Measurements from ENCODE around the gene CHSY1. TPM values are rescaled to one million over a fixed set of nuclear protein-coding genes. Genes with fewer than 3 reads are reported as not detected.

Gene CHSY1
- total and polyA plus RNA-seq, 7 experiments from 2014 or later: 0.78 to 47.0 (median 8.9) TPM

- Mint-ChIP-seq H3K4me1 (peaks cover 16 to 30% (median 18%) of the 10 kb centered on the region in 7 donors), H3K36me3 (peaks cover 13 to 46% (median 23%) of the 10 kb centered on the region in 5 donors), H3K4me3 (no peak overlapping the region), H3K27ac (no peak overlapping the region), H3K9me3 (peaks cover 0 to 3% (median 0%) of the 10 kb centered on the region in 11 donors), H3K27me3 (no peaks in the 10 kb centered on the region)
- POLR2A ChIA-PET: no interaction called here
- Histone ChIP-seq H3K9me3 (ENCODE audit: control insufficient read depth in 2 of 3, low read length in 3 of 3) (no peaks in the 10 kb centered on the region), H3K27me3 (ENCODE audit: control insufficient read depth in 2 of 2, insufficient read depth in 2 of 2, low read length in 2 of 2) (no peaks in the 10 kb centered on the region), H3K27ac (ENCODE audit: low read depth, low read length) (no peak overlapping the region), H3K4me1 (ENCODE audit: control insufficient read depth in 2 of 2, insufficient read depth in 2 of 2, low read length in 2 of 2) (peaks cover 6 to 17% of the 10 kb centered on the region in 2 donors), H3K36me3 (ENCODE audit: control insufficient read depth in 2 of 3, insufficient read depth in 3 of 3, low read length in 3 of 3) (peaks cover 21 to 62% (median 41%) of the 10 kb centered on the region in 3 experiments), H3K4me3 (ENCODE audit: low read length) (no peak overlapping the region)
- ATAC-seq: no peak
- CTCF ChIA-PET: no interaction called here
- no peak for DNase-seq
- intact Hi-C loops (cut with micrococcal nuclease): loop anchor here in 1 of 2 donors (10.0 kb wide), 1 partner anchor 348 kb away; no protein-coding TSS in a partner anchor
Measured at GRCh38 chr15:101272584-101272983, 20.7 kb upstream of the CHSY1 start.

DNA sequence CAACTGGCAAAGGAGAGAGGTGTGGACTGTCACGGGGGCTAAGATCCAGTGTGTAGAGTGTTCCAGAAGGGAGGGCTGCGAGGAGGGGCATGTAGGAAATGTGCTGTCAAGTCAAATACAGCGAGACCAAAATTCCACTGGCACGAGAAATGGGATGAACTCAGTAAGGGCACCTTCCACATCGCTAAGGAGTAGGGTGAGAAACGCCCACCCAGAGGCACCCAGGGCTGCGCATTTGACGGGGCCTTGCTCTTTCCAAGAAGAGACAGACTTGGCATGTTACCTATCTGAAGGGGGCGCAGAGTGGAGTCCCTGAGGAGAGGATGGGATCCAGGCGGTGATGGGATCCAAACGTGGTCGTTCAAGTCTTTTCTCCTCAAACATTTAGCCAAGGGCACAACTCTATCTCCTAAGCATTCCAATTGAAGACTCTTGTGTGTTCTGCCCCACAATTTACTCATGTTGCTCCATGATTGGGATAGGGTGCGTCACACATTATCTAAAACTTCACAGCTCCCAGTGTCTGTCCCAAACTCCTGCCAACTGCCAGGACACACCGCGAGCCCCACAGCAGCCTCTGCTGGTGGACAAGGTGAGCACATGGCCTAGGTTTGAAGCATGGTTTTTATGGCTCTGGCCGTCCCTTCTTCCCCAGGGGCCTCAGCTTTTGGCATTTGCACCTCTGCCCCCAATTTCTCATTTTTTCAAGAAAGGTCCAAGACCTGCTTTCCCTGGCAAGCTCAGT, 17.8 kb upstream of the CHSY1 start:
- CTCF ChIA-PET: no interaction called here
- H3K4me3 Mint-ChIP-seq: no peak overlapping the region
- H3K27ac ChIP-seq (ENCODE audit: low read depth, low read length): no peak overlapping the region
- no peaks in the 10 kb centered on the region for H3K27me3 ChIP-seq (ENCODE audit: control insufficient read depth in 2 of 2, insufficient read depth in 2 of 2, low read length in 2 of 2)
- no peaks in the 10 kb centered on the region for H3K9me3 Mint-ChIP-seq
- H3K4me3 ChIP-seq (ENCODE audit: low read length): no peak overlapping the region
- POLR2A ChIA-PET: interaction anchor here (2.2 kb wide), 1 partner anchor 20 kb away, joined by 4 read pairs; no protein-coding TSS in a partner anchor
- peaks cover 0 to 13% (median 5%) of the 10 kb centered on the region in 7 donors for H3K4me1 Mint-ChIP-seq
- ATAC-seq (no peak), DNase-seq (no peak)
- H3K9me3 ChIP-seq (ENCODE audit: control insufficient read depth in 2 of 3, low read length in 3 of 3): no peaks in the 10 kb centered on the region
- H3K36me3 Mint-ChIP-seq: peaks cover 12 to 41% (median 19%) of the 10 kb centered on the region in 5 donors
- H3K36me3 ChIP-seq (ENCODE audit: control insufficient read depth in 2 of 3, insufficient read depth in 3 of 3, low read length in 3 of 3): peaks cover 21 to 53% (median 30%) of the 10 kb centered on the region in 3 experiments
- peak overlapping the region in 2 of 9 donors; percentile 56 to 72 for H3K27ac Mint-ChIP-seq
- no peaks in the 10 kb centered on the region for H3K4me1 ChIP-seq (ENCODE audit: control insufficient read depth in 2 of 2, insufficient read depth in 2 of 2, low read length in 2 of 2)
- intact Hi-C loops (cut with micrococcal nuclease): loop anchor here in 1 of 2 donors (10.0 kb wide), 1 partner anchor 345 kb away; no protein-coding TSS in a partner anchor
- H3K27me3 Mint-ChIP-seq: no peaks in the 10 kb centered on the region

DNA sequence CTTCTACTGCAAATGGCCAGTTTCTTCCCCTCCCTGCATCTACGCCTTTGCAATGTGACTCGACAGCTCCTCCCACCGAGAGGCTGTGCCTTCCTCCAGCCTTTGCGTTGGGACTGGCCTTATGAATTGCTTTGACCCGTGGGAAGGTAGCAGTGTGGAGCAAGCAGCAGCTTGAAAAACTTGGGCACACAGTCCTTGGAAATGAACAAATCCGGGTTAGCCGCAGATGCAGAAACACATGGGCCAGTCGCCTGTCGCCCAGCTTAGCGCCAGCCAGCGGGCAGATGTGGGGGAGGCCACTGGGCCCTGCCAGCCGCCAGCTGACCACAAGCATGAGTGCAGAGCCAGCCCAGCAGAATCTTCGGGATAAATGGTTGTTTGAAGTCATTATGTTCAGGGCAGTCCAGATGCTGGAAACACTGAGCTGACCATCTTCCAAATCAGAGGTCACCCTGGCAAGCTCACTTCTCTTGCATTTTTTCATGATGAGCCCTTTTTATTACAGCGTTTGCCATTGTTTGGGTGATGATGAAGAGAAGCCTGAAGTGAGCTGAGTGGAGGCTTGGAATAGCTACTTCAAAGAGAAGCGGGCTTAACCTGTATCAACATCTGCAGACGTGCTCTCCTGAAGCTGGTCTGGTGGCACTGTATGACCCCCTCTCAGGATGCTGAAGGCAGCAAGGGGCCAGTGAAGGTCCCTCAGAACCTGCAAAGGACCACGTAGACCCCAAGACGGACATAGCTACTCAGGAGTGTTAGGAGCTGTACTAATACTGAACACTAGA, 15.7 kb upstream of the CHSY1 start:
- intact Hi-C loops (cut with micrococcal nuclease): no loop called here
- Mint-ChIP-seq H3K9me3 (no peaks in the 10 kb centered on the region), H3K4me1 (peaks cover 0 to 10% (median 0%) of the 10 kb centered on the region in 7 donors), H3K36me3 (peaks cover 0 to 21% (median 7%) of the 10 kb centered on the region in 5 donors), H3K4me3 (no peak overlapping the region), H3K27me3 (no peaks in the 10 kb centered on the region), H3K27ac (peak overlapping the region in 1 of 9 donors; percentile 48)
- H3K9me3 ChIP-seq (ENCODE audit: control insufficient read depth in 2 of 3, low read length in 3 of 3): no peaks in the 10 kb centered on the region
- H3K4me3 ChIP-seq (ENCODE audit: low read length): no peak overlapping the region
- H3K27ac ChIP-seq (ENCODE audit: low read depth, low read length): no peak overlapping the region
- ATAC-seq (no peak), DNase-seq (no peak)
- ChIA-PET CTCF (interaction anchor here (1.0 to 1.3 kb wide), 2 partner anchors 9 to 918 kb away, joined by 3 to 5 read pairs; no protein-coding TSS in a partner anchor), POLR2A (no interaction called here)
- H3K27me3 ChIP-seq (ENCODE audit: control insufficient read depth in 2 of 2, insufficient read depth in 2 of 2, low read length in 2 of 2): no peaks in the 10 kb centered on the region
- no peaks in the 10 kb centered on the region for H3K4me1 ChIP-seq (ENCODE audit: control insufficient read depth in 2 of 2, insufficient read depth in 2 of 2, low read length in 2 of 2)
- peaks cover 11 to 31% (median 14%) of the 10 kb centered on the region in 3 experiments for H3K36me3 ChIP-seq (ENCODE audit: control insufficient read depth in 2 of 3, insufficient read depth in 3 of 3, low read length in 3 of 3)

- intact Hi-C loops (cut with micrococcal nuclease): no loop called here
- Mint-ChIP-seq H3K27me3 (no peaks in the 10 kb centered on the region), H3K27ac (peak overlapping the region in 1 of 9 donors; percentile 14), H3K9me3 (no peaks in the 10 kb centered on the region), H3K4me3 (no peak overlapping the region), H3K36me3 (peaks cover 0 to 16% (median 7%) of the 10 kb centered on the region in 5 donors), H3K4me1 (peaks cover 0 to 10% (median 0%) of the 10 kb centered on the region in 7 donors)
- Histone ChIP-seq H3K9me3 (ENCODE audit: control insufficient read depth in 2 of 3, low read length in 3 of 3) (no peaks in the 10 kb centered on the region), H3K27ac (ENCODE audit: low read depth, low read length) (no peak overlapping the region), H3K27me3 (ENCODE audit: control insufficient read depth in 2 of 2, insufficient read depth in 2 of 2, low read length in 2 of 2) (no peaks in the 10 kb centered on the region), H3K4me1 (ENCODE audit: control insufficient read depth in 2 of 2, insufficient read depth in 2 of 2, low read length in 2 of 2) (no peaks in the 10 kb centered on the region), H3K4me3 (ENCODE audit: low read length) (no peak overlapping the region), H3K36me3 (ENCODE audit: control insufficient read depth in 2 of 3, insufficient read depth in 3 of 3, low read length in 3 of 3) (peaks cover 7 to 25% (median 12%) of the 10 kb centered on the region in 3 experiments)
- ChIA-PET POLR2A (no interaction called here), CTCF (no interaction called here)
- DNase-seq (no peak), ATAC-seq (no peak)
Measured at GRCh38 chr15:101266787-101267186, 14.9 kb upstream of the CHSY1 start.

- Histone ChIP-seq H3K27me3 (ENCODE audit: control insufficient read depth in 2 of 2, insufficient read depth in 2 of 2, low read length in 2 of 2) (no peaks in the 10 kb centered on the region), H3K4me1 (ENCODE audit: control insufficient read depth in 2 of 2, insufficient read depth in 2 of 2, low read length in 2 of 2) (no peaks in the 10 kb centered on the region), H3K27ac (ENCODE audit: low read depth, low read length) (no peak overlapping the region), H3K36me3 (ENCODE audit: control insufficient read depth in 2 of 3, insufficient read depth in 3 of 3, low read length in 3 of 3) (peaks cover 0 to 17% (median 4%) of the 10 kb centered on the region in 3 experiments), H3K4me3 (ENCODE audit: low read length) (no peak overlapping the region), H3K9me3 (ENCODE audit: control insufficient read depth in 2 of 3, low read length in 3 of 3) (no peaks in the 10 kb centered on the region)
- no peak overlapping the region for H3K4me3 Mint-ChIP-seq
- peaks cover 0 to 10% (median 0%) of the 10 kb centered on the region in 7 donors for H3K4me1 Mint-ChIP-seq
- ATAC-seq (no peak), DNase-seq (no peak)
- H3K36me3 Mint-ChIP-seq: peaks cover 0 to 12% (median 0%) of the 10 kb centered on the region in 5 donors
- intact Hi-C loops (cut with micrococcal nuclease): no loop called here
- POLR2A ChIA-PET: interaction anchor here (0.7 kb wide), 1 partner anchor 1908 kb away, joined by 3 read pairs; no protein-coding TSS in a partner anchor
- H3K9me3 Mint-ChIP-seq: no peaks in the 10 kb centered on the region
- no peaks in the 10 kb centered on the region for H3K27me3 Mint-ChIP-seq
- H3K27ac Mint-ChIP-seq: no peak overlapping the region
- CTCF ChIA-PET: no interaction called here
Measured at GRCh38 chr15:101266034-101266433, 14.2 kb upstream of the CHSY1 start.

DNA sequence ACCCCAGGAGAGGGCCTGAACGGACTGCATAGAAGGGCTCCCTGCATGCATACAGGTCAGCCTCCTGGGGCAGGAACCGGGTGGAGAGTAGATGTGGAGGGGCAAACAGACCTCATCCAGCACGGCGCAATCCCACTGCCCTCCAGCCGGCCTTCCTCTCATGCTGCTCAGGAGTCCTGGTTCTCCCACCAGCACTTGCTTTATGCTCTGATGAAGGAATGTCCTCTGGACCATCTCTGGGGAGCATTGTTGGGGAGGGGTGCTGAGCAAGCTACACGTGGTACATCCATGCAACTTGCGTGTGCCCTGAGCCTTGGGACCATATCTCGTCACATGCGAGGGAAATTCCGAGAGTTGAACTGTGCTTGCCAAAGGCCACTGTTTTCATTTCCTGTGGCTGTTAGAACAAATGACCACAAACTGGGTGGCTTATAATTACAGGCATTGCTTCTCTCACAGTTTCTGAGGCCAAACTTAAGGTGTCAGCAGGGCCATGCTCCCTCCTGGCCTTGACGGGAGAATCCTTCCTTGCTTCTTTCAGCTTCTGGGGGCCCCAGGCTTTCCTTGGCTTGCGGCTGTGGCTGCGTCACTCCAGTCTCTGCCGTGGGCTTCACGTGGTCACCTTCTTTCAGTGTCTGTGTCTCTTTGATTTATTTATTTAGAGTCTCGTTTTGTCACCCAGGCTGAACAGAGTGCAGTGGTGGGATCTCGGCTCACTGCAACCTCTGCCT, 13.2 kb upstream of the CHSY1 start:
- no peak for ATAC-seq
- Histone ChIP-seq H3K9me3 (ENCODE audit: control insufficient read depth in 2 of 3, low read length in 3 of 3) (no peaks in the 10 kb centered on the region), H3K4me1 (ENCODE audit: control insufficient read depth in 2 of 2, insufficient read depth in 2 of 2, low read length in 2 of 2) (no peaks in the 10 kb centered on the region), H3K4me3 (ENCODE audit: low read length) (no peak overlapping the region), H3K27me3 (ENCODE audit: control insufficient read depth in 2 of 2, insufficient read depth in 2 of 2, low read length in 2 of 2) (no peaks in the 10 kb centered on the region), H3K36me3 (ENCODE audit: control insufficient read depth in 2 of 3, insufficient read depth in 3 of 3, low read length in 3 of 3) (peaks cover 0 to 8% (median 0%) of the 10 kb centered on the region in 3 experiments), H3K27ac (ENCODE audit: low read depth, low read length) (no peak overlapping the region)
- peaks cover 0 to 10% (median 0%) of the 10 kb centered on the region in 7 donors for H3K4me1 Mint-ChIP-seq
- no peak overlapping the region for H3K4me3 Mint-ChIP-seq
- no peak for DNase-seq
- no peaks in the 10 kb centered on the region for H3K9me3 Mint-ChIP-seq
- no peak overlapping the region for H3K27ac Mint-ChIP-seq
- CTCF ChIA-PET: no interaction called here
- POLR2A ChIA-PET: no interaction called here
- peaks cover 0 to 12% (median 0%) of the 10 kb centered on the region in 5 donors for H3K36me3 Mint-ChIP-seq
- intact Hi-C loops (cut with micrococcal nuclease): no loop called here
- H3K27me3 Mint-ChIP-seq: peaks cover 0 to 7% (median 2%) of the 10 kb centered on the region in 5 donors

Measured in naive thymus-derived CD4-positive, alpha-beta T cell (primary cell).